Kidney (tissue), 14 donors: Measurements from ENCODE around the gene AMOTL2. TPM values are rescaled to one million over a fixed set of nuclear protein-coding genes. Genes with fewer than 3 reads are reported as not detected.

Experiments
- DNase-seq, 5 donors: peaks; one replicate each; pipeline ENCODE4 v3.0.0-alpha.2; 2013 to 2020
- FAIRE-seq: peaks from 2 replicates; lab custom pipeline; 2012; peaks lifted over from hg19 to GRCh38; lab: Jason Lieb, UNC
- H3K27ac ChIP-seq, 2 donors: one replicate each; pipeline ENCODE4 v1.7.0; 2013; ENCODE audit warnings: low read depth in 2 of 2, low read length in 2 of 2, inconsistent platforms in 1 of 2
- H3K27me3 ChIP-seq: one replicate; pipeline ENCODE4 v1.7.1; 2013; ENCODE audit warnings: low read length, inconsistent platforms; ENCODE audit not compliant: control insufficient read depth, insufficient read depth
- H3K36me3 ChIP-seq, 3 donors: one replicate each; pipeline versions ENCODE4 v1.7.0 to v1.7.1; 2013; ENCODE audit warnings: low read length in 3 of 3, control low read depth in 1 of 3, inconsistent platforms in 1 of 3; ENCODE audit not compliant: insufficient read depth in 3 of 3, control insufficient read depth in 2 of 3
- H3K4me1 ChIP-seq, 3 donors: one replicate each; pipeline versions ENCODE4 v1.7.0 to v1.7.1; 2013; ENCODE audit warnings: low read length in 3 of 3, inconsistent platforms in 1 of 3, low read depth in 1 of 3; ENCODE audit not compliant: control insufficient read depth in 2 of 3, insufficient read depth in 2 of 3
- H3K4me3 ChIP-seq, 3 donors: one replicate each; pipeline versions ENCODE4 v1.7.0 to v1.8.1; 2013; ENCODE audit warnings: low read length in 3 of 3, control low read depth in 1 of 3, inconsistent platforms in 1 of 3
- H3K9ac ChIP-seq, 3 donors: one replicate each; pipeline versions ENCODE4 v1.7.0 to v1.7.1; 2013; ENCODE audit warnings: low read length in 3 of 3, control low read depth in 1 of 3, inconsistent platforms in 1 of 3
- H3K9me3 ChIP-seq, 3 donors: one replicate each; pipeline versions ENCODE4 v1.7.0 to v1.7.1; 2013; ENCODE audit warnings: low read length in 3 of 3, control low read depth in 1 of 3, inconsistent platforms in 1 of 3; ENCODE audit not compliant: control insufficient read depth in 2 of 3, insufficient read depth in 1 of 3
- CTCF ChIP-seq: IDR thresholded peaks from 3 replicates; pipeline ENCODE4 v1.5.1; 2012; ENCODE audit warnings: mild to moderate bottlenecking, moderate library complexity, borderline replicate concordance; ENCODE audit not compliant: insufficient read depth; ENCODE audit errors: extremely low read depth
- intact Hi-C: fragments of 100-400 bp; cut with DNase I; formaldehyde crosslinking; loops from one replicate; pipeline ENCODE4 v1.11.1; 2022
- polyA plus RNA-seq: library from polyadenylated mRNA; stranded (reverse); fragments of 350-450 nt; fragmentation: Illumina TruSeq; extraction: RNeasy Lipid Tissue Mini Kit (QIAGEN cat#74804); gene quantifications from one replicate; pipeline ENCODE4 v1.2.3, GENCODE V29; 2014; ENCODE audit warnings: low read depth, low replicate concordance; ENCODE audit not compliant: insufficient read depth
- total RNA-seq: library from RNA; stranded (reverse); fragmentation: NEBNext Ultra II Directional; extraction: Animal tissue kit (Norgen Biotek cat#: 25700); gene quantifications from one replicate; pipeline ENCODE4 v1.2.1, GENCODE V29; 2021
- donor health status: control.
- donor health status: control.
- donor health status: control.
- donor health status: control.
- donor health status: control.
- donor health status: DM: yes; HTN: yes; CAD: no.
- donor health status: Normal renal cell carcinoma (clear cell type).

Gene AMOTL2
- total and polyA plus RNA-seq, 2 donors from 2014 or later = 19.5 to 83.5 TPM

- Histone ChIP-seq H3K9ac (peak overlapping the region in 2 of 3 donors; percentile 10 to 48), H3K4me1 (peaks cover 0 to 3% (median 0%) of the 10 kb centered on the region in 3 donors), H3K27me3 (no peaks in the 10 kb centered on the region), H3K4me3 (peak overlapping the region; percentile 5 to 56 (median 52)), H3K9me3 (peaks cover 0 to 3% (median 0%) of the 10 kb centered on the region in 3 donors), H3K27ac (no peak overlapping the region), H3K36me3 (no peaks in the 10 kb centered on the region)
- DNase-seq (peak; percentile 75 to 86 (median 79)), FAIRE-seq (no peak)
- intact Hi-C loops = no loop called here
- no peak for TF ChIP-seq CTCF
These were observed 32.3 kb upstream of the AMOTL2 start for GRCh38 chr3:134406331-134407238.

- peaks cover 0 to 3% (median 0%) of the 10 kb centered on the region in 3 donors for H3K4me1 ChIP-seq
- no peak overlapping the region for H3K27ac ChIP-seq
- DNase-seq (no peak), FAIRE-seq (no peak)
- intact Hi-C loops = no loop called here
- H3K9ac ChIP-seq = no peak overlapping the region
- no peak for TF ChIP-seq CTCF
- H3K27me3 ChIP-seq = no peaks in the 10 kb centered on the region
- no peak overlapping the region for H3K4me3 ChIP-seq
- no peaks in the 10 kb centered on the region for H3K36me3 ChIP-seq
- H3K9me3 ChIP-seq = peaks cover 0 to 3% (median 0%) of the 10 kb centered on the region in 3 donors
These were observed 30.2 kb upstream of the AMOTL2 start for GRCh38 chr3:134404366-134404885.

- no peak overlapping the region for H3K9ac ChIP-seq
These were observed 23.5 kb upstream of the AMOTL2 start for GRCh38 chr3:134397755-134398154.

More at GRCh38 chr3:134397755-134398154, 23.5 kb upstream of the AMOTL2 start:
- no peak for DNase-seq
- Histone ChIP-seq H3K4me1 (no peaks in the 10 kb centered on the region), H3K4me3 (no peak overlapping the region), H3K9me3 (peaks cover 0 to 3% (median 0%) of the 10 kb centered on the region in 3 donors), H3K36me3 (no peaks in the 10 kb centered on the region), H3K27ac (no peak overlapping the region), H3K27me3 (no peaks in the 10 kb centered on the region)
- TF ChIP-seq CTCF = no peak
- FAIRE-seq = no peak
- intact Hi-C loops = no loop called here
